Measurements from ENCODE around the gene ALDH7A1.

ALDH7A1 gene

GRCh38 chr5:126552614-126553013 is 42.4 kb downstream of the ALDH7A1 start:
- H3K9me3 ChIP-seq (ENCODE audit: severe bottlenecking) = no peaks in the 10 kb centered on the region
- TF ChIP-seq CTCF (IDR thresholded peaks at IDR 0.05; ENCODE audit: low read depth, low read length) = no peak
- H3K27ac ChIP-seq = no peak overlapping the region
- no peak overlapping the region for H3K4me3 ChIP-seq (ENCODE audit: low read depth, low read length)
- no peak for DNase-seq
- peaks cover 37% of the 10 kb centered on the region for H3K36me3 ChIP-seq
- H3K27me3 ChIP-seq (ENCODE audit: insufficient read depth, low read depth, severe bottlenecking) = no peaks in the 10 kb centered on the region

- TF ChIP-seq CTCF (IDR thresholded peaks at IDR 0.05; ENCODE audit: low read depth, low read length) = peak; percentile 69
- DNase-seq = peak; percentile 71
- Histone ChIP-seq H3K27me3 (ENCODE audit: insufficient read depth, low read depth, severe bottlenecking) (no peaks in the 10 kb centered on the region), H3K27ac (no peak overlapping the region), H3K4me3 (ENCODE audit: low read depth, low read length) (no peak overlapping the region), H3K36me3 (peaks cover 10% of the 10 kb centered on the region; the same call in 1 of the 2 replicates), H3K9me3 (ENCODE audit: severe bottlenecking) (no peaks in the 10 kb centered on the region)
Measured at GRCh38 chr5:126544087-126544740, 50.8 kb downstream of the ALDH7A1 start.

- Histone ChIP-seq H3K36me3 (peaks cover 9% of the 10 kb centered on the region; the same call in 1 of the 2 replicates), H3K27ac (no peak overlapping the region), H3K27me3 (ENCODE audit: insufficient read depth, low read depth, severe bottlenecking) (no peaks in the 10 kb centered on the region), H3K4me3 (ENCODE audit: low read depth, low read length) (no peak overlapping the region), H3K9me3 (ENCODE audit: severe bottlenecking) (no peaks in the 10 kb centered on the region)
- TF ChIP-seq CTCF (IDR thresholded peaks at IDR 0.05; ENCODE audit: low read depth, low read length) = no peak
- DNase-seq = no peak
Measured at GRCh38 chr5:126543660-126544059, 51.4 kb downstream of the ALDH7A1 start.

- no peak for TF ChIP-seq CTCF (IDR thresholded peaks at IDR 0.05; ENCODE audit: low read depth, low read length)
- DNase-seq = no peak
- Histone ChIP-seq H3K27ac (no peak overlapping the region), H3K4me3 (ENCODE audit: low read depth, low read length) (no peak overlapping the region), H3K27me3 (ENCODE audit: insufficient read depth, low read depth, severe bottlenecking) (no peaks in the 10 kb centered on the region), H3K36me3 (peaks cover 9% of the 10 kb centered on the region; the same call in 1 of the 2 replicates), H3K9me3 (ENCODE audit: severe bottlenecking) (no peaks in the 10 kb centered on the region)
Measured at GRCh38 chr5:126543009-126543408, 52.0 kb downstream of the ALDH7A1 start.

- Histone ChIP-seq H3K27me3 (ENCODE audit: insufficient read depth, low read depth, severe bottlenecking) (no peaks in the 10 kb centered on the region), H3K27ac (no peak overlapping the region), H3K36me3 (peaks cover 9% of the 10 kb centered on the region; the same call in 1 of the 2 replicates), H3K4me3 (ENCODE audit: low read depth, low read length) (no peak overlapping the region), H3K9me3 (ENCODE audit: severe bottlenecking) (no peaks in the 10 kb centered on the region)
- DNase-seq = no peak
- TF ChIP-seq CTCF (IDR thresholded peaks at IDR 0.05; ENCODE audit: low read depth, low read length) = no peak
Measured at GRCh38 chr5:126542441-126542840, 52.6 kb downstream of the ALDH7A1 start.

- no peaks in the 10 kb centered on the region for H3K9me3 ChIP-seq (ENCODE audit: severe bottlenecking)
- no peak for DNase-seq
- peaks cover 3% of the 10 kb centered on the region; the same call in 1 of the 2 replicates for H3K36me3 ChIP-seq
- no peaks in the 10 kb centered on the region for H3K27me3 ChIP-seq (ENCODE audit: insufficient read depth, low read depth, severe bottlenecking)
- no peak overlapping the region for H3K27ac ChIP-seq
- H3K4me3 ChIP-seq (ENCODE audit: low read depth, low read length) = no peak overlapping the region
- TF ChIP-seq CTCF (IDR thresholded peaks at IDR 0.05; ENCODE audit: low read depth, low read length) = no peak
Measured at GRCh38 chr5:126540631-126541030, 54.4 kb downstream of the ALDH7A1 start.
